Measurements from ENCODE around the gene NUP214. TPM values are rescaled to one million over a fixed set of nuclear protein-coding genes. Genes with fewer than 3 reads are reported as not detected.

The NUP214 gene
- 15.3 and 19.1 TPM in 2 replicates for total RNA-seq

- peak; percentile 99 for DNase-seq
These were observed at the start of gene NUP214 for GRCh38 chr9:131125288-131126058. Gene NUP214, plus strand, starts transcription at chr9:131125586. Its CDS starts 119 bp downstream, at chr9:131125705.

- DNase-seq: no peak
These were observed 48.8 kb upstream of the NUP214 start for GRCh38 chr9:131076347-131077195.

GRCh38 chr9:131078427-131079366 is 46.7 kb upstream of the NUP214 start:
- no peak for DNase-seq

- no peak for DNase-seq
These were observed 44.8 kb upstream of the NUP214 start for GRCh38 chr9:131080589-131080988.

- no peak for DNase-seq
These were observed 43.5 kb upstream of the NUP214 start for GRCh38 chr9:131081868-131082267.

GRCh38 chr9:131082774-131083512 is 42.4 kb upstream of the NUP214 start:
- peak; percentile 10 for DNase-seq

GRCh38 chr9:131084661-131085369 is 40.6 kb upstream of the NUP214 start:
- no peak for DNase-seq

GRCh38 chr9:131085370-131086122 is 39.8 kb upstream of the NUP214 start:
- no peak for DNase-seq

GRCh38 chr9:131087354-131087893 is 38.0 kb upstream of the NUP214 start:
- DNase-seq: no peak

GRCh38 chr9:131090025-131090787 is 35.2 kb upstream of the NUP214 start:
- DNase-seq: no peak

GRCh38 chr9:131091352-131091992 is 33.9 kb upstream of the NUP214 start:
- no peak for DNase-seq

- no peak for DNase-seq
These were observed 33.4 kb upstream of the NUP214 start for GRCh38 chr9:131092030-131092429.

- no peak for DNase-seq
These were observed 32.6 kb upstream of the NUP214 start for GRCh38 chr9:131092548-131093440.

GRCh38 chr9:131094015-131094414 is 31.4 kb upstream of the NUP214 start:
- DNase-seq: no peak

GRCh38 chr9:131094622-131095021 is 30.8 kb upstream of the NUP214 start:
- DNase-seq: no peak

- no peak for DNase-seq
These were observed 29.6 kb upstream of the NUP214 start for GRCh38 chr9:131095666-131096268.

Data from dermis blood vessel endothelial cell (primary cell).